A375 (cell line): ENCODE data around the gene HCFC2. TPM values are rescaled to one million over a fixed set of nuclear protein-coding genes. Genes with fewer than 3 reads are reported as not detected.

ENCODE experiments used
- small RNA-seq: library from RNA; depleted of rRNA; stranded (forward); fragments of <200 nt; gene quantifications from one replicate; pipeline ENCODE3, GENCODE V24; 2014
- total RNA-seq: library from RNA; depleted of rRNA; stranded (reverse); fragments of >200 nt; shearing (Covaris generic); gene quantifications from 2 replicates; pipeline ENCODE4 v1.2.3, GENCODE V29; 2014; rRNA removed

The HCFC2 gene
- total RNA-seq: 5.4 and 8.1 TPM in 2 replicates

DNA sequence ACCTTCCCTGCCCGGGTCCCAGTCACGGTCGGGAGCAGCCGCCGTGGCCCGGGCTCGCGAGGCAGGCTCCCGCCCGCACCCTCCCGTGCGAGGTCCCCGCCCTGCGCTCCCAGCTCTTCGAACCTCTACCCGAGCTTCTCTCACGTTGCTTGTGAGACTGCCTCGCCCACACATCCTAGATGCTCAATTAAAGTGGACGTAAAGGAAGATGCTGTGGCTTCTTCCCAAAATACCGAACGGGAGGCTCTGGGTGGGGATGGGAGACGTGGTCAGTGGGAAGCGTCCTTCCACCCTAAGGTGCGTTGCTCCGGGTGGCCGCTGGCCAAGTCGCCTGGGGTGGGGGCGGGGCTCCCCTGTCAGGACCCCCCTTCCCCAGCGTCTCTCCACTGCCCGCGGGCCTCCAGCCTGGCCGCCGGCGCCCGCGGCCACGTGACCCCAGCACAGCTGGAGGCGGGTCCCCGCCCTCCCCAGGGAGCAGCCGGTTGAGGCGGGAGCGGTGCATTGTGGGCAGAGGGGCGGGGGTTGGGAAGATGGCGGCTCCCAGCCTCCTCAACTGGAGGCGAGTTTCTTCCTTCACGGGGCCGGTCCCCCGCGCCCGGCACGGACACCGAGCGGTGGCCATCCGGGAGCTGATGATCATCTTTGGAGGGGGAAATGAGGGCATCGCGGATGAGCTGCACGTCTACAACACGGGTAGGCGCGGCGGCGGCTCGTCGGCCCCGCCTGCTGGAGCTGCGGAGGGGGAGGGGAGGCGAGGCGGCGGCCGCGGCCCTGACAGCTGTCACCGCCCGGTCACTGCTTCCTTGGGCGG, at the start of gene HCFC2:
HCFC2 (plus strand) TSS at position 501 of the 811 bp plus-strand sequence; CDS start at position 531, 30 bp downstream.

DNA sequence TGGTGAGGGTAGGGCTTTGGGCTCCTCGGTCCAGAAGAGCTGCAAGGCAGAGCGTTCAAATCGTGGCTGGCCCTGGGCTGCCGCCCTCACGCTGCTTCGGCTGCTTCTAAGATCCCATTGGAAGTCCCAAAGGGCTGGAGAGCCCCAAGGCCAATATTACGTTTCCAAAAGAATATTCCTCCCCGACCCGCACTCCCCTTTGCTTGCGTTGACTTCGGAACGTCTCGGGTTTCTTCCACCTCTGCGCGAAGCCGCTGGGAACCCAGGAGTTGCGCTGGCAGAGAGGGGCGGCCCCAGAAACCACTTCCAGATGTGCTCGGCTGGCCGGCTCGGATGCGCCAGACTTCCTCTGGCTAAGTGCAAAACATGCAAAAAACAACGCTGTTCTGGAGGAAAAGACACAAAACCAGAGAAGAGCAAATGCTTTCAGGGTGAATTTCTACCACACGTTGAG, 14.4 kb upstream of the HCFC2 start, which contains the start of gene GLT8D2:
GLT8D2 (minus strand) TSS at position 285 of the 454 bp plus-strand sequence. CDS start 30,539 bp downstream, outside the sequence.

DNA sequence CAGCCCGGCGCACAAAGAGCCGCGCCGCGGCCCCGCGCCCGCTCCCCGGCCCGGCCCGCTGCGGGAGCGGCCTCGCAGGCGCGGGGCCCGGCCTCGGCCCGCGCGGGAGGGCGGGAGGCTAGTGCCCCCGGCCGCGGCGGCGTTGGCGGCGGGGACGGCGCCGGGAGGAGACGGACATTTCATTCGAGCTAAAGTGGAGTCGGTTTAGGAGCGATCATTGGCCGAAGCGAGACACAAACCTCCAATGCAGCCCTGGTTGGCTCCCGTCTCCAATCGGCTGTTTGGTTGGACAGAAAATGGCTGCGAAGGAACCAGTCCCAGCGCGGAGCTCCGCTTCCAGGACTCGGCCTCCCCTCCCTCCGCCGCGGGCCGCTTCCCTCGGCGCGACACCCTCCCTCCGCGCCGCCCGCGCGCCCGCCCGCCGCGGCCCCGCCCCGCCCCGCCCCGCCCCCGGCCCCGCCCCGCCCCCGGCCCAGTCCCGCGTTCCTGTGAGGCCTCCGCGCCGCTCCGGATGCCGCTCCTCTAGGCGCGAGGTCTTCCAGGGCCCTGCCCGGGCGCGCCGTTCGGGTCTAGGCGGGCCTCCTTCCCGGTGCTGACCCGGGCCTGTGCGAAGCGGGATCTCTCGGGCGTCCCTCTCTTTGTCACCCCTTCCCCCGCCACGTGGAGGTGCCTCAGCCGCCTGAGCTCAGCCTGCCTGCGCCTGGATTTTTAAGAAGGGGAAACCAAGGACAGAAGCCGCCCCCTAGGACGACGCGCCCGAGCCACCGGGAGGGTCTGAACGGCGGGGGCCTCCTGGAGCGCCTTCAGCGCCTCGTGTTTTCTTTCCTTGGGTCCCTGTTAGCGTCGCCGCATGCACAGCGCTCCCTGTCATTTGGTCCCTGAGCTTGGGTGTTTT, 73.8 kb downstream of the HCFC2 start, which contains the start of gene NFYB:
NFYB (minus strand) TSS at position 309 of the 895 bp plus-strand sequence. CDS start 2,757 bp downstream, outside the sequence.

Small RNA genes lying within 50 kb of the gene (small RNA-seq; reads per million reads assigned to genes)
- not detected for gene RNA5SP370

Other genes starting within 250 kb of the HCFC2 start
- 14.2 and 16.4 TPM in 2 replicates for gene NT5DC3, start 223.3 kb upstream of the HCFC2 start, total RNA-seq
- 647 and 694 TPM in 2 replicates for gene HSP90B1, start 134.1 kb upstream of the HCFC2 start, total RNA-seq
- 28.2 and 32.9 TPM in 2 replicates for gene TDG, start 98.7 kb upstream of the HCFC2 start, total RNA-seq
- 2.2 and 2.6 TPM in 2 replicates for gene GLT8D2, start 14.3 kb upstream of the HCFC2 start, total RNA-seq
- 23.5 and 26.1 TPM in 2 replicates for gene NFYB, start 73.7 kb downstream of the HCFC2 start, total RNA-seq
- gene TXNRD1, start 151.2 kb downstream of the HCFC2 start, total RNA-seq: 200 and 240 TPM in 2 replicates
- gene EID3, start 239.2 kb downstream of the HCFC2 start, total RNA-seq: 5.9 and 11.1 TPM in 2 replicates